WTC11 (cell line): ENCODE results near the gene MYO16. TPM values are rescaled to one million over a fixed set of nuclear protein-coding genes. Genes with fewer than 3 reads are reported as not detected.

Experiments
- ATAC-seq: fragments of 200-7000 bp; cut with Tn5 transposase; 2 replicates; pipeline ENCODE4 v1.10.0; 2021; ENCODE audit warnings: mild to moderate bottlenecking, moderate library complexity
- CTCF ChIA-PET: fragments of 300-600 bp; sonication (Branson Sonifier 250); formaldehyde crosslinking; loops from one replicate; lab custom pipeline; 2021; ENCODE audit warnings: antibody characterized with exemption; lab: Charles Lee
- POLR2A ChIA-PET: fragments of 350-600 bp; sonication (Branson Sonifier 250); formaldehyde crosslinking; loops from one replicate; lab custom pipeline; 2021; ENCODE audit warnings: antibody characterized with exemption; lab: Charles Lee
- DNase-seq: peaks from one replicate; pipeline ENCODE4 v3.0.0; 2021; ENCODE audit warnings: low spot score
- H3K27ac Mint-ChIP-seq: 2 replicates; pipeline ENCODE4 v1.8.0; 2021; ENCODE audit warnings: mixed read lengths
- H3K27me3 Mint-ChIP-seq: 2 replicates; pipeline ENCODE4 v1.8.0; 2021; ENCODE audit warnings: low read depth, mild to moderate bottlenecking, moderate library complexity, mixed read lengths
- H3K36me3 Mint-ChIP-seq: 2 replicates; pipeline ENCODE4 v1.8.0; 2021; ENCODE audit warnings: mixed read lengths
- H3K4me1 Mint-ChIP-seq: 2 replicates; pipeline ENCODE4 v1.8.0; 2022; ENCODE audit warnings: mixed read lengths
- H3K4me3 Mint-ChIP-seq: 2 replicates; pipeline ENCODE4 v1.8.0; 2021; ENCODE audit warnings: mild to moderate bottlenecking, moderate library complexity, mixed read lengths
- H3K9me3 Mint-ChIP-seq: 2 replicates; pipeline ENCODE4 v1.8.0; 2021; ENCODE audit warnings: mixed read lengths
- ATF1 ChIP-seq: sonication (generic); formaldehyde crosslinking; IDR thresholded peaks from 2 replicates; pipeline ENCODE4 v1.8.1; 2023; ENCODE audit warnings: mild to moderate bottlenecking, moderate library complexity, missing genetic modification reagents
- CBFB ChIP-seq: sonication (generic); formaldehyde crosslinking; IDR thresholded peaks from 2 replicates; pipeline ENCODE4 v1.8.1; 2022; ENCODE audit warnings: mild to moderate bottlenecking, low read depth, missing genetic modification reagents
- FOXK1 ChIP-seq: sonication (generic); formaldehyde crosslinking; IDR thresholded peaks from 2 replicates; pipeline ENCODE4 v1.8.0; 2022; ENCODE audit warnings: mild to moderate bottlenecking, moderate library complexity, missing genetic modification reagents
- FOXP1 ChIP-seq: sonication (generic); formaldehyde crosslinking; IDR thresholded peaks from 2 replicates; pipeline ENCODE4 v1.8.0; 2022; ENCODE audit warnings: missing genetic modification reagents, mild to moderate bottlenecking, moderate library complexity, borderline replicate concordance
- GABPB1 ChIP-seq: sonication (generic); formaldehyde crosslinking; IDR thresholded peaks from 2 replicates; pipeline ENCODE4 v1.8.1; 2023; ENCODE audit warnings: mild to moderate bottlenecking, missing genetic modification reagents
- JAZF1 ChIP-seq: fragments of 250-450 bp; sonication (Bioruptor Pico); IDR thresholded peaks from 2 replicates; pipeline ENCODE4 v1.9.0; 2021; ENCODE audit warnings: moderate library complexity, mild to moderate bottlenecking, inconsistent platforms
- JUN ChIP-seq: sonication (generic); formaldehyde crosslinking; IDR thresholded peaks from 2 replicates; pipeline ENCODE4 v1.8.0; 2023; ENCODE audit warnings: mild to moderate bottlenecking, missing genetic modification reagents
- MYBL2 ChIP-seq: sonication (generic); formaldehyde crosslinking; IDR thresholded peaks from 2 replicates; pipeline ENCODE4 v1.8.1; 2023; ENCODE audit warnings: mild to moderate bottlenecking, moderate library complexity, missing genetic modification reagents
- NFATC4 ChIP-seq: fragments of 250-450 bp; sonication (Bioruptor Pico); IDR thresholded peaks from 2 replicates; pipeline ENCODE4 v1.9.0; 2021; ENCODE audit warnings: mild to moderate bottlenecking
- NR1H2 ChIP-seq: sonication (generic); formaldehyde crosslinking; IDR thresholded peaks from 2 replicates; pipeline ENCODE4 v1.9.0; 2021; ENCODE audit warnings: mild to moderate bottlenecking, moderate library complexity, missing genetic modification reagents
- RELA ChIP-seq: sonication (generic); formaldehyde crosslinking; IDR thresholded peaks from 2 replicates; pipeline ENCODE4 v1.8.1; 2022; ENCODE audit warnings: missing genetic modification reagents, mild to moderate bottlenecking, borderline replicate concordance
- SMAD4 ChIP-seq: sonication (generic); formaldehyde crosslinking; IDR thresholded peaks from 2 replicates; pipeline ENCODE4 v1.8.0; 2022; ENCODE audit warnings: mild to moderate bottlenecking, missing genetic modification reagents
- ZNF232 ChIP-seq: sonication (generic); formaldehyde crosslinking; IDR thresholded peaks from 2 replicates; pipeline ENCODE4 v1.8.0; 2022; ENCODE audit warnings: mild to moderate bottlenecking, missing genetic modification reagents
- total RNA-seq: library from RNA; stranded (reverse); gene quantifications from 3 replicates; pipeline ENCODE4 v1.2.3, GENCODE V29; 2021
- TF ChIP-seq, protein P1 (sequence below): sonication (generic); formaldehyde crosslinking; conservative IDR thresholded peaks from 2 replicates; pipeline ENCODE4 v1.8.1; 2023; ENCODE audit warnings: mild to moderate bottlenecking, low read depth, missing genetic modification reagents, moderate library complexity
- TF ChIP-seq, protein P2 (sequence below): fragments of 250-450 bp; sonication (Bioruptor Pico); IDR thresholded peaks from 2 replicates; pipeline ENCODE4 v2.1.2; 2022; ENCODE audit warnings: mild to moderate bottlenecking, moderate library complexity
- TF ChIP-seq, protein P3 (sequence below): sonication (generic); formaldehyde crosslinking; conservative IDR thresholded peaks from 2 replicates; pipeline ENCODE4 v1.8.1; 2022; ENCODE audit warnings: mild to moderate bottlenecking, missing genetic modification reagents
- TF ChIP-seq, protein P4 (sequence below): sonication (generic); formaldehyde crosslinking; IDR thresholded peaks from 2 replicates; pipeline ENCODE4 v1.8.1; 2023; ENCODE audit warnings: mild to moderate bottlenecking, missing genetic modification reagents, moderate library complexity
- TF ChIP-seq, protein P5 (sequence below): fragments of 250-450 bp; sonication (Bioruptor Pico); IDR thresholded peaks from 2 replicates; pipeline ENCODE4 v1.9.0; 2021; ENCODE audit warnings: mild to moderate bottlenecking, borderline replicate concordance
- TF ChIP-seq, protein P6 (sequence below): sonication (generic); formaldehyde crosslinking; IDR thresholded peaks from 2 replicates; pipeline ENCODE4 v1.8.1; 2023; ENCODE audit warnings: mild to moderate bottlenecking, missing genetic modification reagents
- TF ChIP-seq, protein P7 (sequence below): sonication (generic); formaldehyde crosslinking; IDR thresholded peaks from 2 replicates; pipeline ENCODE4 v1.8.0; 2022; ENCODE audit warnings: mild to moderate bottlenecking, missing genetic modification reagents
- TF ChIP-seq, protein P8 (sequence below): sonication (generic); formaldehyde crosslinking; IDR thresholded peaks from 2 replicates; pipeline ENCODE4 v1.8.1; 2023; ENCODE audit warnings: mild to moderate bottlenecking, missing genetic modification reagents

MYO16 gene
- total RNA-seq, 1 experiment from 2014 or later: 0.09 TPM

DNA sequence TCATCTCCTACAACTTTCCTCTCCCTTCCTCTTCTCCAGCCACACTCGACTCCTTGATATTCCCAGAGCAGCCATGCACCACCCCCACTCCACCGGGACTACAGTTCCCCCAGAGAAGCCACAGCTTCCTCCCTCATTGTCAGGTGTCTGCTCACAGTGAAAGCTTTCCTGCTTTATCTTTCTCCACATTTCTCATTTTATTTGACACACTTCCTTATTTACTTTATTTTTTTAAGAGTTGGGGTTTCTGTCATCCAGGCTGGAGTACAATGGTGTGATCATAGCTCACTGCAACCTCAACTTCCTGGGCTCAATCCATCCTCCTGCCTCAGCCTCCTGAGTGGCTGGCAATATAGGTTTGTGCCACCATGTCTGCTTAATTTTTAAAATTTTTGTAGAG is 464.6 kb downstream of the MYO16 start:
- DNase-seq (no peak), ATAC-seq (no peak)
- H3K27me3 Mint-ChIP-seq: no peaks in the 10 kb centered on the region
- no peak overlapping the region for H3K27ac Mint-ChIP-seq
- TF ChIP-seq FOXP1 (CRISPR knock-in tag) (no peak), MYBL2 (CRISPR knock-in tag) (no peak), FOXK1 (no peak), ZNF232 (CRISPR knock-in tag) (no peak), CBFB (CRISPR knock-in tag) (no peak), SMAD4 (CRISPR knock-in tag) (no peak), ATF1 (CRISPR knock-in tag) (no peak)
- TF ChIP-seq, protein P1, sequence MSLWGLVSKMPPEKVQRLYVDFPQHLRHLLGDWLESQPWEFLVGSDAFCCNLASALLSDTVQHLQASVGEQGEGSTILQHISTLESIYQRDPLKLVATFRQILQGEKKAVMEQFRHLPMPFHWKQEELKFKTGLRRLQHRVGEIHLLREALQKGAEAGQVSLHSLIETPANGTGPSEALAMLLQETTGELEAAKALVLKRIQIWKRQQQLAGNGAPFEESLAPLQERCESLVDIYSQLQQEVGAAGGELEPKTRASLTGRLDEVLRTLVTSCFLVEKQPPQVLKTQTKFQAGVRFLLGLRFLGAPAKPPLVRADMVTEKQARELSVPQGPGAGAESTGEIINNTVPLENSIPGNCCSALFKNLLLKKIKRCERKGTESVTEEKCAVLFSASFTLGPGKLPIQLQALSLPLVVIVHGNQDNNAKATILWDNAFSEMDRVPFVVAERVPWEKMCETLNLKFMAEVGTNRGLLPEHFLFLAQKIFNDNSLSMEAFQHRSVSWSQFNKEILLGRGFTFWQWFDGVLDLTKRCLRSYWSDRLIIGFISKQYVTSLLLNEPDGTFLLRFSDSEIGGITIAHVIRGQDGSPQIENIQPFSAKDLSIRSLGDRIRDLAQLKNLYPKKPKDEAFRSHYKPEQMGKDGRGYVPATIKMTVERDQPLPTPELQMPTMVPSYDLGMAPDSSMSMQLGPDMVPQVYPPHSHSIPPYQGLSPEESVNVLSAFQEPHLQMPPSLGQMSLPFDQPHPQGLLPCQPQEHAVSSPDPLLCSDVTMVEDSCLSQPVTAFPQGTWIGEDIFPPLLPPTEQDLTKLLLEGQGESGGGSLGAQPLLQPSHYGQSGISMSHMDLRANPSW: no peak
- TF ChIP-seq, protein P2, sequence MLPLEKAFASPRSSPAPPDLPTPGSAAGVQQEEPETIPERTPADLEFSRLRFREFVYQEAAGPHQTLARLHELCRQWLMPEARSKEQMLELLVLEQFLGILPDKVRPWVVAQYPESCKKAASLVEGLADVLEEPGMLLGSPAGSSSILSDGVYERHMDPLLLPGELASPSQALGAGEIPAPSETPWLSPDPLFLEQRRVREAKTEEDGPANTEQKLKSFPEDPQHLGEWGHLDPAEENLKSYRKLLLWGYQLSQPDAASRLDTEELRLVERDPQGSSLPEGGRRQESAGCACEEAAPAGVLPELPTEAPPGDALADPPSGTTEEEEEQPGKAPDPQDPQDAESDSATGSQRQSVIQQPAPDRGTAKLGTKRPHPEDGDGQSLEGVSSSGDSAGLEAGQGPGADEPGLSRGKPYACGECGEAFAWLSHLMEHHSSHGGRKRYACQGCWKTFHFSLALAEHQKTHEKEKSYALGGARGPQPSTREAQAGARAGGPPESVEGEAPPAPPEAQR (CRISPR knock-in tag): no peak
- TF ChIP-seq, protein P3, sequence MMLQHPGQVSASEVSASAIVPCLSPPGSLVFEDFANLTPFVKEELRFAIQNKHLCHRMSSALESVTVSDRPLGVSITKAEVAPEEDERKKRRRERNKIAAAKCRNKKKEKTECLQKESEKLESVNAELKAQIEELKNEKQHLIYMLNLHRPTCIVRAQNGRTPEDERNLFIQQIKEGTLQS (CRISPR knock-in tag): no peak
- TF ChIP-seq, protein P4, sequence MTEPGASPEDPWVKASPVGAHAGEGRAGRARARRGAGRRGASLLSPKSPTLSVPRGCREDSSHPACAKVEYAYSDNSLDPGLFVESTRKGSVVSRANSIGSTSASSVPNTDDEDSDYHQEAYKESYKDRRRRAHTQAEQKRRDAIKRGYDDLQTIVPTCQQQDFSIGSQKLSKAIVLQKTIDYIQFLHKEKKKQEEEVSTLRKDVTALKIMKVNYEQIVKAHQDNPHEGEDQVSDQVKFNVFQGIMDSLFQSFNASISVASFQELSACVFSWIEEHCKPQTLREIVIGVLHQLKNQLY: no peak
- TF ChIP-seq, protein P5, sequence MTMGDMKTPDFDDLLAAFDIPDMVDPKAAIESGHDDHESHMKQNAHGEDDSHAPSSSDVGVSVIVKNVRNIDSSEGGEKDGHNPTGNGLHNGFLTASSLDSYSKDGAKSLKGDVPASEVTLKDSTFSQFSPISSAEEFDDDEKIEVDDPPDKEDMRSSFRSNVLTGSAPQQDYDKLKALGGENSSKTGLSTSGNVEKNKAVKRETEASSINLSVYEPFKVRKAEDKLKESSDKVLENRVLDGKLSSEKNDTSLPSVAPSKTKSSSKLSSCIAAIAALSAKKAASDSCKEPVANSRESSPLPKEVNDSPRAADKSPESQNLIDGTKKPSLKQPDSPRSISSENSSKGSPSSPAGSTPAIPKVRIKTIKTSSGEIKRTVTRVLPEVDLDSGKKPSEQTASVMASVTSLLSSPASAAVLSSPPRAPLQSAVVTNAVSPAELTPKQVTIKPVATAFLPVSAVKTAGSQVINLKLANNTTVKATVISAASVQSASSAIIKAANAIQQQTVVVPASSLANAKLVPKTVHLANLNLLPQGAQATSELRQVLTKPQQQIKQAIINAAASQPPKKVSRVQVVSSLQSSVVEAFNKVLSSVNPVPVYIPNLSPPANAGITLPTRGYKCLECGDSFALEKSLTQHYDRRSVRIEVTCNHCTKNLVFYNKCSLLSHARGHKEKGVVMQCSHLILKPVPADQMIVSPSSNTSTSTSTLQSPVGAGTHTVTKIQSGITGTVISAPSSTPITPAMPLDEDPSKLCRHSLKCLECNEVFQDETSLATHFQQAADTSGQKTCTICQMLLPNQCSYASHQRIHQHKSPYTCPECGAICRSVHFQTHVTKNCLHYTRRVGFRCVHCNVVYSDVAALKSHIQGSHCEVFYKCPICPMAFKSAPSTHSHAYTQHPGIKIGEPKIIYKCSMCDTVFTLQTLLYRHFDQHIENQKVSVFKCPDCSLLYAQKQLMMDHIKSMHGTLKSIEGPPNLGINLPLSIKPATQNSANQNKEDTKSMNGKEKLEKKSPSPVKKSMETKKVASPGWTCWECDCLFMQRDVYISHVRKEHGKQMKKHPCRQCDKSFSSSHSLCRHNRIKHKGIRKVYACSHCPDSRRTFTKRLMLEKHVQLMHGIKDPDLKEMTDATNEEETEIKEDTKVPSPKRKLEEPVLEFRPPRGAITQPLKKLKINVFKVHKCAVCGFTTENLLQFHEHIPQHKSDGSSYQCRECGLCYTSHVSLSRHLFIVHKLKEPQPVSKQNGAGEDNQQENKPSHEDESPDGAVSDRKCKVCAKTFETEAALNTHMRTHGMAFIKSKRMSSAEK: no peak
- H3K4me3 Mint-ChIP-seq: no peak overlapping the region
- H3K9me3 Mint-ChIP-seq: peaks cover 16% of the 10 kb centered on the region
- ChIA-PET POLR2A (no interaction called here), CTCF (no interaction called here)
- peaks cover 3% of the 10 kb centered on the region; the same call in 1 of the 2 replicates for H3K36me3 Mint-ChIP-seq
- no peaks in the 10 kb centered on the region for H3K4me1 Mint-ChIP-seq

DNA sequence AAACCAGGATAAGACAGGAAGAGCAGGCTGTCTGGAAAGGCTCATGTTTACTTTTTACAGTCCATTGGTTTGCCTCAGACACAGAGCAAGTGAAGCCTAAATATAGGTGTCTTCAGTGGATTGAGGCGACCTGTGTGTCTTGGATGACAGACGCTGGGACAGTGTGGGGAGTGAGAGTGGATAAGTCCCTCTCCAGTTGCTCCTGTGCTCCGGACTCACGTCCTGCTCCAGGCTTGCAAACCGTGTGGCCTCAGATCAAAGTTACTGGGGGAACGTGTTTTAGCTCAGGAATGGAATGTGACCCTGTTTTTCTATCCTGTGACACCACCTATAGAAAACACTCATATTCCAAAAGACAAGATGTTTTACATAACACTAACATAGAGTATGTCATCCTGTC is 465.7 kb downstream of the MYO16 start:
- ChIA-PET POLR2A (no interaction called here), CTCF (no interaction called here)
- TF ChIP-seq, protein P6, sequence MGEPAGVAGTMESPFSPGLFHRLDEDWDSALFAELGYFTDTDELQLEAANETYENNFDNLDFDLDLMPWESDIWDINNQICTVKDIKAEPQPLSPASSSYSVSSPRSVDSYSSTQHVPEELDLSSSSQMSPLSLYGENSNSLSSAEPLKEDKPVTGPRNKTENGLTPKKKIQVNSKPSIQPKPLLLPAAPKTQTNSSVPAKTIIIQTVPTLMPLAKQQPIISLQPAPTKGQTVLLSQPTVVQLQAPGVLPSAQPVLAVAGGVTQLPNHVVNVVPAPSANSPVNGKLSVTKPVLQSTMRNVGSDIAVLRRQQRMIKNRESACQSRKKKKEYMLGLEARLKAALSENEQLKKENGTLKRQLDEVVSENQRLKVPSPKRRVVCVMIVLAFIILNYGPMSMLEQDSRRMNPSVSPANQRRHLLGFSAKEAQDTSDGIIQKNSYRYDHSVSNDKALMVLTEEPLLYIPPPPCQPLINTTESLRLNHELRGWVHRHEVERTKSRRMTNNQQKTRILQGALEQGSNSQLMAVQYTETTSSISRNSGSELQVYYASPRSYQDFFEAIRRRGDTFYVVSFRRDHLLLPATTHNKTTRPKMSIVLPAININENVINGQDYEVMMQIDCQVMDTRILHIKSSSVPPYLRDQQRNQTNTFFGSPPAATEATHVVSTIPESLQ (CRISPR knock-in tag): no peak
- TF ChIP-seq JAZF1 (CRISPR knock-in tag): no peak
- TF ChIP-seq JUN (CRISPR knock-in tag): no peak
- TF ChIP-seq, protein P4: no peak
- TF ChIP-seq, protein P7, sequence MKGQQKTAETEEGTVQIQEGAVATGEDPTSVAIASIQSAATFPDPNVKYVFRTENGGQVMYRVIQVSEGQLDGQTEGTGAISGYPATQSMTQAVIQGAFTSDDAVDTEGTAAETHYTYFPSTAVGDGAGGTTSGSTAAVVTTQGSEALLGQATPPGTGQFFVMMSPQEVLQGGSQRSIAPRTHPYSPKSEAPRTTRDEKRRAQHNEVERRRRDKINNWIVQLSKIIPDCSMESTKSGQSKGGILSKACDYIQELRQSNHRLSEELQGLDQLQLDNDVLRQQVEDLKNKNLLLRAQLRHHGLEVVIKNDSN (CRISPR knock-in tag): no peak
- no peak for TF ChIP-seq GABPB1 (CRISPR knock-in tag)
- TF ChIP-seq ATF1 (CRISPR knock-in tag): no peak
- no peak for TF ChIP-seq NR1H2
- TF ChIP-seq, protein P3 (CRISPR knock-in tag): no peak
- TF ChIP-seq, protein P8, sequence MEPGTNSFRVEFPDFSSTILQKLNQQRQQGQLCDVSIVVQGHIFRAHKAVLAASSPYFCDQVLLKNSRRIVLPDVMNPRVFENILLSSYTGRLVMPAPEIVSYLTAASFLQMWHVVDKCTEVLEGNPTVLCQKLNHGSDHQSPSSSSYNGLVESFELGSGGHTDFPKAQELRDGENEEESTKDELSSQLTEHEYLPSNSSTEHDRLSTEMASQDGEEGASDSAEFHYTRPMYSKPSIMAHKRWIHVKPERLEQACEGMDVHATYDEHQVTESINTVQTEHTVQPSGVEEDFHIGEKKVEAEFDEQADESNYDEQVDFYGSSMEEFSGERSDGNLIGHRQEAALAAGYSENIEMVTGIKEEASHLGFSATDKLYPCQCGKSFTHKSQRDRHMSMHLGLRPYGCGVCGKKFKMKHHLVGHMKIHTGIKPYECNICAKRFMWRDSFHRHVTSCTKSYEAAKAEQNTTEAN: no peak
- TF ChIP-seq RELA (CRISPR knock-in tag): no peak
- no peak for TF ChIP-seq NFATC4 (CRISPR knock-in tag)
- TF ChIP-seq ZNF232 (CRISPR knock-in tag): no peak

More for the DNA sequence above, 465.7 kb downstream of the MYO16 start:
- peaks cover 16% of the 10 kb centered on the region for H3K9me3 Mint-ChIP-seq
- DNase-seq: no peak
- H3K27ac Mint-ChIP-seq: no peak overlapping the region
- H3K27me3 Mint-ChIP-seq: no peaks in the 10 kb centered on the region
- H3K4me1 Mint-ChIP-seq: no peaks in the 10 kb centered on the region
- H3K36me3 Mint-ChIP-seq: peaks cover 3% of the 10 kb centered on the region; the same call in 1 of the 2 replicates
- H3K4me3 Mint-ChIP-seq: no peak overlapping the region
- no peak for ATAC-seq
